Spleen (tissue), 11 donors: ENCODE data around the gene DMD. TPM values are rescaled to one million over a fixed set of nuclear protein-coding genes. Genes with fewer than 3 reads are reported as not detected.

Experiments used
- DNase-seq: peaks from one replicate; pipeline ENCODE4 v3.0.0-alpha.2; 2020
- H3K27ac ChIP-seq, 8 donors: fragments of 200-600 bp; sonication (generic) in 7 of 8; 1 replicate in 4 of 8; 2 replicates in 4 of 8; pipeline versions ENCODE4 v1.5.0 to v1.8.0; 2016 to 2021; ENCODE audit warnings: inconsistent platforms in 4 of 8, mild to moderate bottlenecking in 4 of 8, moderate library complexity in 1 of 8
- H3K27me3 ChIP-seq, 7 donors: fragments of 200-600 bp; sonication (generic) in 6 of 7; replicated peaks in 1 of 7; 1 replicate in 4 of 7; 2 replicates in 3 of 7; pipeline versions ENCODE4 v1.5.0 to v1.8.0; 2016 to 2021; ENCODE audit warnings: inconsistent platforms in 3 of 7, mild to moderate bottlenecking in 1 of 7
- H3K36me3 ChIP-seq, 6 donors: fragments of 200-600 bp; sonication (generic) in 5 of 6; 1 replicate in 4 of 6; 2 replicates in 2 of 6; pipeline versions ENCODE4 v1.5.0 to v1.8.0; 2016 to 2021; ENCODE audit warnings: inconsistent platforms in 2 of 6
- H3K4me1 ChIP-seq, 6 donors: fragments of 200-600 bp; sonication (generic) in 5 of 6; 1 replicate in 3 of 6; 2 replicates in 3 of 6; pipeline versions ENCODE4 v1.5.0 to v1.8.0; 2016 to 2021; ENCODE audit warnings: inconsistent platforms in 3 of 6
- H3K4me3 ChIP-seq, 8 donors: fragments of 200-600 bp; sonication (generic) in 7 of 8; 1 replicate in 4 of 8; 2 replicates in 4 of 8; pipeline versions ENCODE4 v1.5.0 to v1.8.0; 2016 to 2021; ENCODE audit warnings: inconsistent platforms in 4 of 8, mild to moderate bottlenecking in 4 of 8, moderate library complexity in 2 of 8
- H3K9me3 ChIP-seq, 8 donors: fragments of 200-600 bp; sonication (generic) in 7 of 8; 1 replicate in 4 of 8; 2 replicates in 4 of 8; pipeline versions ENCODE4 v1.5.0 to v1.8.0; 2016 to 2021; ENCODE audit warnings: inconsistent platforms in 4 of 8
- POLR2A ChIP-seq, 3 donors: fragments of 450-650 bp; IDR thresholded peaks; one replicate each; pipeline ENCODE4 v1.5.1; 2017; ENCODE audit warnings: antibody characterized with exemption in 3 of 3, mild to moderate bottlenecking in 1 of 3
- POLR2AphosphoS5 ChIP-seq, 3 donors: sonication (generic); formaldehyde crosslinking; IDR thresholded peaks; one replicate each; pipeline ENCODE4 v1.5.1; 2017; ENCODE audit warnings: antibody characterized with exemption in 3 of 3
- WGBS, 5 donors: extraction: QIAGEN DNeasy Blood & Tissue Kit in 3 of 5; methylation state at CpG; one replicate each; pipeline versions ENCODE4 v1.1.5 to v1.1.7; 2013 to 2018; 5-methylcytosine and 5-hydroxymethylcytosine counted together
- intact Hi-C: fragments of 100-400 bp; cut with DNase I; formaldehyde crosslinking; loops from one replicate; pipeline ENCODE4 v1.15.0; 2023; ENCODE audit warnings: low total_unique reads
- polyA plus RNA-seq, 3 donors: library from polyadenylated mRNA; stranded (reverse); fragments of 200-250 nt; gene quantifications; one replicate each; pipeline ENCODE4 v1.2.1, GENCODE V29; 2013
- total RNA-seq, 7 donors: library from RNA; depleted of rRNA in 3 of 7; stranded (reverse); fragments of >200 nt in 3 of 7; fragmentation: NEBNext Ultra II Directional in 4 of 7; extraction: Animal tissue kit (Norgen Biotek cat#: 25700) in 4 of 7; gene quantifications; one replicate each; pipeline versions ENCODE4 v1.1.0 to v1.2.1, GENCODE V29; 2016 to 2021
- TF ChIP-seq, protein P1 (sequence below), 11 experiments: fragments of 200-600 bp in 7 of 11; fragments of 450-650 bp in 4 of 11; sonication (generic) in 4 of 11; IDR thresholded peaks in 8 of 11; conservative IDR thresholded peaks in 3 of 11; 1 replicate in 7 of 11; 2 replicates in 4 of 11; pipeline versions ENCODE4 v1.4.0 to v1.8.0; 2016 to 2021; ENCODE audit warnings: antibody characterized with exemption in 11 of 11, inconsistent platforms in 4 of 11, mild to moderate bottlenecking in 1 of 11
- donor health status: healthy with polysubstance abuse.
- donor health status: DM: no; HTN: no; CAD: no; lungs with moderate emphysema.
- donor health status: DM: no; HTN: no; CAD: no.
- donor health status: Bipolar disorder and iron deficiency.
- donor health status: healthy.
- donor health status: DM: no; HTN: no; CAD: no.
- donor health status: DM: yes; HTN: yes; CAD: no.

Gene DMD
- total and polyA plus RNA-seq, 10 donors, result 1.3 to 11.3 (median 4.4) TPM

DNA sequence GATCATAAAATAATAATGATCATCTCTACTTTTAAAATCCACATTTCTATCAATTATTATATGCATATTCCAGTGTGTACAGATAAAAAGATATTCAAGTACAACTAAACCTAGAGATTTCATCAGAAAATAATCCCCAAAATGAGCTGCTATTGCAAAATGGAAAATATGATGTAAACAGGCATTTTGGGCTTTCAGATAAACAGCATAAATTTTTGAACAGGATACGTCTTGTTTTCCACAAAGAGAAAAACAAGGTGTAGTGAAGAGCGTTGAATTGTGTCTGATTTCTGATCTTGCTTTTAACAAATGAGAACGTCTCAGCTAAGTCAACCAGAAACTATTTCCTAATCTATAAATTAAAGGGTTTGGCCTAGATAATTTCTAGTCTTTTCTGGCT lies 1789.9 kb downstream of the DMD start:
- Histone ChIP-seq H3K36me3 (no peaks in the 10 kb centered on the region), H3K27me3 (peaks cover 0 to 5% (median 0%) of the 10 kb centered on the region in 7 donors), H3K4me1 (no peaks in the 10 kb centered on the region), H3K4me3 (no peak overlapping the region), H3K9me3 (no peaks in the 10 kb centered on the region), H3K27ac (no peak overlapping the region)
- no peak for DNase-seq
- WGBS, 5 donors, result 71 to 88% (median 76%) methylated on average over 3 of the region's 3 CpGs
- intact Hi-C loops, result no loop called here
- TF ChIP-seq POLR2AphosphoS5 (IDR thresholded peaks at IDR 0.05) (no peak), POLR2A (IDR thresholded peaks at IDR 0.05) (no peak)
- TF ChIP-seq, protein P1, sequence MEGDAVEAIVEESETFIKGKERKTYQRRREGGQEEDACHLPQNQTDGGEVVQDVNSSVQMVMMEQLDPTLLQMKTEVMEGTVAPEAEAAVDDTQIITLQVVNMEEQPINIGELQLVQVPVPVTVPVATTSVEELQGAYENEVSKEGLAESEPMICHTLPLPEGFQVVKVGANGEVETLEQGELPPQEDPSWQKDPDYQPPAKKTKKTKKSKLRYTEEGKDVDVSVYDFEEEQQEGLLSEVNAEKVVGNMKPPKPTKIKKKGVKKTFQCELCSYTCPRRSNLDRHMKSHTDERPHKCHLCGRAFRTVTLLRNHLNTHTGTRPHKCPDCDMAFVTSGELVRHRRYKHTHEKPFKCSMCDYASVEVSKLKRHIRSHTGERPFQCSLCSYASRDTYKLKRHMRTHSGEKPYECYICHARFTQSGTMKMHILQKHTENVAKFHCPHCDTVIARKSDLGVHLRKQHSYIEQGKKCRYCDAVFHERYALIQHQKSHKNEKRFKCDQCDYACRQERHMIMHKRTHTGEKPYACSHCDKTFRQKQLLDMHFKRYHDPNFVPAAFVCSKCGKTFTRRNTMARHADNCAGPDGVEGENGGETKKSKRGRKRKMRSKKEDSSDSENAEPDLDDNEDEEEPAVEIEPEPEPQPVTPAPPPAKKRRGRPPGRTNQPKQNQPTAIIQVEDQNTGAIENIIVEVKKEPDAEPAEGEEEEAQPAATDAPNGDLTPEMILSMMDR (IDR thresholded peaks at IDR 0.05 in 8 of 11, conservative IDR thresholded peaks at IDR 0.05 in 3 of 11), result no peak

DNA sequence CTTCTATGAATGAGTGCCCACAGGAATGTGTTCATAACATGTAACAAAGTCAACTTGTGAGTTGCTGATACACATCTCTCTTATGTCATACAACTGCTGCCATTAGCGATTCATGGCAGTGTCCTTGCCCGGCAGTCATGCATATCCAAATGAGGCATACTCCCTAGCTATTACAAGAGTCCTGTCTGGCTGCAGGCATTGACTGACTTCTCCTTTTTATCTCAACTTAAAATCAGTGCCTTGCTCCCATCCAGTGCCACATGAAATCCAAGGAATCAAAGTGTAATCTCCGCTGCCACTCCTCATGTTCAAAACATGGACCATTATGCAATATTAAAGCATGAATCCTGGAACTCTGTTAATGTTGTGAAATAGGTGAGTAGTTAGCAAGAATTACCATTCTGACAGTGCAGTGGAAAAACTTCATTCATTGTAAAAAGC lies 1790.6 kb downstream of the DMD start:
- H3K4me3 ChIP-seq, result no peak overlapping the region
- peaks cover 0 to 5% (median 0%) of the 10 kb centered on the region in 7 donors for H3K27me3 ChIP-seq
- DNase-seq, result no peak
- intact Hi-C loops, result no loop called here
- no peaks in the 10 kb centered on the region for H3K4me1 ChIP-seq
- H3K36me3 ChIP-seq, result no peaks in the 10 kb centered on the region
- WGBS, 5 donors, result 71 to 97% (median 90%) methylated on average over 3 of the region's 3 CpGs
- no peaks in the 10 kb centered on the region for H3K9me3 ChIP-seq
- TF ChIP-seq POLR2A (IDR thresholded peaks at IDR 0.05) (no peak), POLR2AphosphoS5 (IDR thresholded peaks at IDR 0.05) (no peak)
- TF ChIP-seq, protein P1 (IDR thresholded peaks at IDR 0.05 in 8 of 11, conservative IDR thresholded peaks at IDR 0.05 in 3 of 11), result no peak
- H3K27ac ChIP-seq, result no peak overlapping the region

DNA sequence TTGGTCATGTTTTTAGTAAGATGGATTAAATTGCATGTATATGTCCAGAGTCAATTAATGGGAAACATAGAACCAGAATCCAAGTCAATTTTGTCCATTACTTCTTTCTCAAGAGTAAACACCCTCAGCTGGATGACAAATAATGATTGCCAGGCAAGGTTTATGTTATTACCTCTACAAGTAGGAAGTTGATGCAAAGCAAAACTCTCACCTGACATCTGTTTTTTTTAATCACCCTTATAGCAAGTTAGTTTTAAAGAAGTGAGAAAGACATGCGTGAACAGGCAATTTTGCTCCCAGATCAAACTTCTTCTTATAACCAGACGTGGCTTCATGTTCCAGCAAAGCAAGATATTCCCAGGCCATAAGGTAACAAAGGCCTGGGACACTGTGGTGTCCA lies 1791.0 kb downstream of the DMD start:
- Histone ChIP-seq H3K36me3 (no peaks in the 10 kb centered on the region), H3K4me3 (no peak overlapping the region), H3K27ac (no peak overlapping the region), H3K4me1 (no peaks in the 10 kb centered on the region), H3K27me3 (peaks cover 0 to 5% (median 0%) of the 10 kb centered on the region in 7 donors), H3K9me3 (no peaks in the 10 kb centered on the region)
- TF ChIP-seq POLR2AphosphoS5 (IDR thresholded peaks at IDR 0.05), result no peak
- TF ChIP-seq, protein P1 (IDR thresholded peaks at IDR 0.05 in 8 of 11, conservative IDR thresholded peaks at IDR 0.05 in 3 of 11), result no peak
- no peak for TF ChIP-seq POLR2A (IDR thresholded peaks at IDR 0.05)
- 58 to 78% (median 66%) methylated on average over 2 of the region's 2 CpGs for WGBS, 5 donors
- intact Hi-C loops, result no loop called here
- DNase-seq, result no peak

DNA sequence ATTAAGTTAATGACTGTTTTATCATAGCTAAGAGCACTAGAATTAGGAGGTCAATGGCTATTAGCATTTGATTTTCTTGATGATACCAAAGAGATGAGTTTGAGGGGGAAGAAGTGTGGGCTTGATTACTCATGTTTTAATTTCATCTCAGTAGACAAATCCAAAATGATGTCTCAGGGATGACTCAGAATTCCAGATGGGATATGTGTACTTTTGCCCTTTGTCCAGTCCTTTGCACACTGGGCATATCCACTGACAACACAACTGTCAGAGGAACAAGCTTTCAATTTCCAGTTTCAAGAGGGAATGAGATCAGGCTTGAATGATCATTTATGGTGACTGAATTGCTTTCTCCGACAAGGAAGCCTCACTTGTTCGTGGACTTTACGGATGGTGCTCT lies 1814.2 kb downstream of the DMD start:
- intact Hi-C loops, result no loop called here
- H3K36me3 ChIP-seq, result no peaks in the 10 kb centered on the region
- no peaks in the 10 kb centered on the region for H3K4me1 ChIP-seq
- H3K9me3 ChIP-seq, result peaks cover 0 to 5% (median 0%) of the 10 kb centered on the region in 8 donors
- 78 to 100% (median 90%) methylated on average over 2 to 3 of the region's 3 CpGs for WGBS, 5 donors
- H3K4me3 ChIP-seq, result no peak overlapping the region
- TF ChIP-seq POLR2A (IDR thresholded peaks at IDR 0.05), result no peak
- TF ChIP-seq, protein P1 (IDR thresholded peaks at IDR 0.05 in 8 of 11, conservative IDR thresholded peaks at IDR 0.05 in 3 of 11), result no peak
- TF ChIP-seq POLR2AphosphoS5 (IDR thresholded peaks at IDR 0.05), result no peak
- no peaks in the 10 kb centered on the region for H3K27me3 ChIP-seq
- H3K27ac ChIP-seq, result no peak overlapping the region
- no peak for DNase-seq
